GM12878 (cell line): ENCODE measurements around the gene NIPAL4. TPM values are rescaled to one million over a fixed set of nuclear protein-coding genes. Genes with fewer than 3 reads are reported as not detected.

Source experiments
- ATAC-seq: fragments of 200-7000 bp; cut with Tn5 transposase; 3 replicates; pipeline ENCODE4 v1.9.1; 2020; ENCODE audit warnings: mild to moderate bottlenecking, moderate library complexity
- BruUV-seq: library from RNA; stranded (reverse); fragments of 400-500 nt; replicated peaks from 2 replicates; lab custom pipeline; 2021; lab: Mats Ljungman, UMichigan
- CTCF ChIA-PET: fragments of 300-600 bp; sonication (Branson Sonifier 250); formaldehyde crosslinking; extraction: SDS; loops from one replicate; lab custom pipeline; 2021; ENCODE audit warnings: inconsistent platforms; lab: Yijun Ruan, JAX
- POLR2A ChIA-PET: fragments of 350-600 bp; formaldehyde crosslinking; extraction: SDS; loops from one replicate; lab custom pipeline; 2021; ENCODE audit warnings: inconsistent platforms; lab: Charles Lee
- RAD21 ChIA-PET: fragments of 300-600 bp; sonication (Branson Sonifier 250); formaldehyde crosslinking; loops from one replicate; lab custom pipeline; 2023; ENCODE audit warnings: antibody characterized with exemption; ENCODE audit not compliant: unreplicated experiment; lab: Charles Lee
- SMC1A ChIA-PET: fragments of 300-600 bp; sonication (Branson Sonifier 250); formaldehyde crosslinking; loops from one replicate; lab custom pipeline; 2023; ENCODE audit not compliant: unreplicated experiment, uncharacterized antibody; lab: Charles Lee
- DNase-seq: peaks from one replicate; pipeline ENCODE4 v3.0.0-alpha.2; 2011; ENCODE audit warnings: low read depth, low spot score
- FAIRE-seq: peaks from 3 replicates; lab custom pipeline; 2011; peaks lifted over from hg19 to GRCh38; lab: Jason Lieb, UNC
- H2AFZ ChIP-seq: 2 replicates; pipeline ENCODE4 v1.6.0; 2011; ENCODE audit warnings: low read depth, low read length, control low read depth; ENCODE audit not compliant: control insufficient read depth
- H3K27ac ChIP-seq: 2 replicates; pipeline ENCODE4 v1.5.1; 2011; ENCODE audit warnings: control low read depth; ENCODE audit not compliant: control insufficient read depth, insufficient read depth
- H3K27me3 ChIP-seq, 2 experiments: replicated peaks in 1 of 2; 2 replicates each; pipeline versions ENCODE4 v1.6.0 to v1.6.1; 2011; ENCODE audit warnings: low read length in 1 of 2; ENCODE audit not compliant: control insufficient read depth in 2 of 2, insufficient read depth in 2 of 2
- H3K36me3 ChIP-seq, 2 experiments: 2 replicates each; pipeline ENCODE4 v1.5.1; 2011; ENCODE audit warnings: low read length in 1 of 2; ENCODE audit not compliant: control insufficient read depth in 2 of 2, insufficient read depth in 2 of 2
- H3K4me1 ChIP-seq: 2 replicates; pipeline ENCODE4 v1.6.1; 2011; ENCODE audit warnings: mild to moderate bottlenecking, low read length, moderate library complexity, mixed read lengths; ENCODE audit not compliant: control insufficient read depth, insufficient read depth
- H3K4me2 ChIP-seq: 2 replicates; pipeline ENCODE4 v1.6.0; 2011; ENCODE audit warnings: control low read depth; ENCODE audit not compliant: control insufficient read depth, insufficient read depth
- H3K4me3 ChIP-seq: fragments of 200-600 bp; sonication (generic); 2 replicates; pipeline ENCODE4 v1.5.1; 2016
- H3K79me2 ChIP-seq: 2 replicates; pipeline ENCODE4 v1.6.0; 2011; ENCODE audit warnings: low read length; ENCODE audit not compliant: control insufficient read depth, insufficient read depth
- H3K9ac ChIP-seq: 2 replicates; pipeline ENCODE4 v1.8.0; 2011; ENCODE audit warnings: low read length, control low read depth, mixed read lengths; ENCODE audit not compliant: control insufficient read depth, insufficient read depth
- H3K9me3 ChIP-seq: replicated peaks from 3 replicates; pipeline ENCODE4 v1.5.1; 2011; ENCODE audit warnings: mild to moderate bottlenecking, low read length; ENCODE audit not compliant: control insufficient read depth, insufficient read depth
- H4K20me1 ChIP-seq: 2 replicates; pipeline ENCODE4 v1.6.0; 2011; ENCODE audit not compliant: control insufficient read depth, insufficient read depth
- BMI1 ChIP-seq: fragments of 450-650 bp; IDR thresholded peaks from 2 replicates; pipeline ENCODE4 v1.6.1; 2016; ENCODE audit warnings: mild to moderate bottlenecking, moderate library complexity, borderline replicate concordance
- FOXM1 ChIP-seq: IDR thresholded peaks from 2 replicates; pipeline ENCODE4 v1.6.1; 2012; ENCODE audit warnings: low read depth, mild to moderate bottlenecking, inconsistent platforms, low read length, moderate library complexity
- HCFC1 ChIP-seq: fragments of 150-350 bp; IDR thresholded peaks from 2 replicates; pipeline ENCODE4 v1.6.1; 2014; ENCODE audit warnings: low read length
- KLF5 ChIP-seq: fragments of 450-650 bp; IDR thresholded peaks from 2 replicates; pipeline ENCODE4 v1.6.1; 2014; ENCODE audit warnings: mild to moderate bottlenecking; ENCODE audit not compliant: partially characterized antibody
- MTA2 ChIP-seq: fragments of 450-650 bp; IDR thresholded peaks from 2 replicates; pipeline ENCODE4 v1.6.1; 2016; ENCODE audit warnings: low read depth, mild to moderate bottlenecking, moderate library complexity
- NFYA ChIP-seq: IDR thresholded peaks from 2 replicates; pipeline ENCODE4 v1.6.1; 2011; ENCODE audit warnings: low read depth, mild to moderate bottlenecking, low read length, improper control_type of control experiment, borderline replicate concordance
- RUNX3 ChIP-seq: IDR thresholded peaks from 2 replicates; pipeline ENCODE4 v1.6.1; 2012; ENCODE audit warnings: low read length, inconsistent platforms
- SRF ChIP-seq, 2 experiments: IDR thresholded peaks; 2 replicates each; pipeline ENCODE4 v1.6.1; 2011; ENCODE audit warnings: low read depth in 2 of 2, low read length in 2 of 2, mild to moderate bottlenecking in 1 of 2, moderate library complexity in 1 of 2
- TCF12 ChIP-seq: IDR thresholded peaks from 2 replicates; pipeline ENCODE4 v1.6.1; 2011; ENCODE audit warnings: low read depth, mild to moderate bottlenecking, low read length
- TCF3 ChIP-seq: IDR thresholded peaks from 2 replicates; pipeline ENCODE4 v1.6.1; 2012; ENCODE audit warnings: low read depth, mild to moderate bottlenecking, low read length, borderline replicate concordance; ENCODE audit not compliant: insufficient read depth
- TCF7 ChIP-seq: IDR thresholded peaks from 2 replicates; pipeline ENCODE4 v1.6.1; 2014; ENCODE audit warnings: antibody characterized with exemption, borderline replicate concordance
- WRNIP1 ChIP-seq: IDR thresholded peaks from 2 replicates; pipeline ENCODE4 v1.6.1; 2011; ENCODE audit warnings: low read depth, low read length, improper control_type of control experiment, borderline replicate concordance
- ZNF384 ChIP-seq: IDR thresholded peaks from 2 replicates; pipeline ENCODE4 v1.6.1; 2012; ENCODE audit warnings: low read depth, mild to moderate bottlenecking, low read length, improper control_type of control experiment, borderline replicate concordance
- WGBS: methylation state at CpG from one replicate; pipeline ENCODE4 v1.1.6; 2016; ENCODE audit warnings: low lambda C conversion rate; ENCODE audit not compliant: insufficient replicate concordance, insufficient coverage; ENCODE audit errors: missing lambda C conversion rate; 5-methylcytosine and 5-hydroxymethylcytosine counted together
- in situ Hi-C: fragments of 300-500 bp; cut with MboI; formaldehyde crosslinking; loops from 9 replicates; pipeline ENCODE4 v1.14.3; 2018; ENCODE audit warnings: mixed read lengths
- intact Hi-C: fragments of 100-400 bp; cut with micrococcal nuclease; formaldehyde crosslinking; loops from one replicate; pipeline ENCODE4 v1.14.2; 2022; ENCODE audit not compliant: unreplicated experiment
- polyA plus RNA-seq, 11 experiments: library from polyadenylated mRNA; depleted of rRNA in 4 of 11; unstranded in 6 of 11; stranded (reverse) in 5 of 11; fragments of >200 nt; fragmentation: Nextera tagmentation in 4 of 11; fragmentation: Illumina TruSeq in 1 of 11; extraction: Ambion mirVana in 4 of 11; extraction: Trizol in 1 of 11; gene quantifications; 1 replicate in 1 of 11; 2 replicates in 10 of 11; pipeline versions ENCODE4 v1.2.1 to v1.2.3, GENCODE V29; 2011 to 2016; ENCODE audit warnings: inconsistent platforms in 2 of 11, missing spikeins in 2 of 11, low read depth in 1 of 11
- total RNA-seq, 4 experiments: library from RNA; depleted of rRNA in 3 of 4; stranded (reverse); fragments of >200 nt in 3 of 4; fragmentation: Illumina TruSeq in 1 of 4; extraction: Trizol in 1 of 4; gene quantifications; 2 replicates each; pipeline versions ENCODE4 v1.2.1 to v1.2.3, GENCODE V29; 2013 to 2021
- TF ChIP-seq, protein P1 (sequence below): IDR thresholded peaks from 2 replicates; pipeline ENCODE4 v1.6.1; 2011; ENCODE audit warnings: borderline replicate concordance, low read depth, mild to moderate bottlenecking, moderate library complexity, low read length; ENCODE audit not compliant: insufficient read depth, poor library complexity, severe bottlenecking
- TF ChIP-seq, protein P2 (sequence below): fragments of 450-650 bp; conservative IDR thresholded peaks from 2 replicates; pipeline ENCODE4 v1.6.1; 2017; ENCODE audit warnings: mild to moderate bottlenecking, moderate library complexity
- TF ChIP-seq, protein P3 (sequence below): IDR thresholded peaks from 2 replicates; pipeline ENCODE4 v1.6.1; 2011; ENCODE audit warnings: mild to moderate bottlenecking, low read depth, low read length, moderate library complexity; ENCODE audit not compliant: insufficient replicate concordance

The NIPAL4 gene
- total and polyA plus RNA-seq, 10 of the 15 experiments (the other 5 are each of a cell fraction or from before 2014, with no cell fraction given) = 0.11 to 15.5 (median 5.9) TPM

DNA sequence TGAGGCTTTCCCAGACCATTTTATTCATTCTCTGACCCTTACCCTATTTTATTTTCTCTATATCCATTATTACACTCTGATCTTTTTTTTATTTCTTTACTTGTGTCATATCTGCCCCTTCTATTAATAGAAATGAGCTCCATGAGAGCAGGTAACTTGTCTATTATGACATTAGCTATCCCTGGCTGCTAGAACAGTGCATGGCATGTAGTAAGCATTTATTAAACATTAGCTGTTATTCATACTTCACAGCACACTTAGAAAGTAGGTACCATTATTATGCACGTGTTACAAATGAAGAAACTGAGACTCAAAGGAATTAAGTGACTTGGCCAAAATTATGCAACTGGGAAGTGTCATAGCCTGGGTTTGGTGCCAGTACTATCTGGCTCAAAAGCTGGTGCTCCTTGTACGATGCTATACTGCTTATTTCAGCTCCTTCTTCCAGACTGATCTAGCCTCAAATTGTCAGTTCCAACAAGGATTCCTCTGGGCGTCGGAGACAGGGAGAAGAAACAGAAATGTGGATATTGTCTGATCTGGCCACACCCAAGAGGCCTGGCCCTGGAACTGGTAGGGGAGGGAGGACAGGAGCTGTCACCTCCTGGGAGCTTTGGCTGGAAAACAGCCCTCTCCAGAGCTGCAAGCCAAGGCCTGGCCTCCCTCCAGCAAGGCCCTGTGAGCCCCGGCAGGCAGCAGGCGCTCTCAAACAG lies 10.8 kb upstream of the NIPAL4 start:
- no peak overlapping the region for H3K9ac ChIP-seq
- TF ChIP-seq NFYA = no peak
- TF ChIP-seq, protein P1, sequence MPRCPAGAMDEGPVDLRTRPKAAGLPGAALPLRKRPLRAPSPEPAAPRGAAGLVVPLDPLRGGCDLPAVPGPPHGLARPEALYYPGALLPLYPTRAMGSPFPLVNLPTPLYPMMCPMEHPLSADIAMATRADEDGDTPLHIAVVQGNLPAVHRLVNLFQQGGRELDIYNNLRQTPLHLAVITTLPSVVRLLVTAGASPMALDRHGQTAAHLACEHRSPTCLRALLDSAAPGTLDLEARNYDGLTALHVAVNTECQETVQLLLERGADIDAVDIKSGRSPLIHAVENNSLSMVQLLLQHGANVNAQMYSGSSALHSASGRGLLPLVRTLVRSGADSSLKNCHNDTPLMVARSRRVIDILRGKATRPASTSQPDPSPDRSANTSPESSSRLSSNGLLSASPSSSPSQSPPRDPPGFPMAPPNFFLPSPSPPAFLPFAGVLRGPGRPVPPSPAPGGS = no peak
- TF ChIP-seq TCF12 = no peak
- TF ChIP-seq ZNF384 = no peak
- no peak for TF ChIP-seq HCFC1
- no peak for TF ChIP-seq RUNX3
- TF ChIP-seq WRNIP1 = no peak
- TF ChIP-seq FOXM1 = no peak
- TF ChIP-seq, protein P2, sequence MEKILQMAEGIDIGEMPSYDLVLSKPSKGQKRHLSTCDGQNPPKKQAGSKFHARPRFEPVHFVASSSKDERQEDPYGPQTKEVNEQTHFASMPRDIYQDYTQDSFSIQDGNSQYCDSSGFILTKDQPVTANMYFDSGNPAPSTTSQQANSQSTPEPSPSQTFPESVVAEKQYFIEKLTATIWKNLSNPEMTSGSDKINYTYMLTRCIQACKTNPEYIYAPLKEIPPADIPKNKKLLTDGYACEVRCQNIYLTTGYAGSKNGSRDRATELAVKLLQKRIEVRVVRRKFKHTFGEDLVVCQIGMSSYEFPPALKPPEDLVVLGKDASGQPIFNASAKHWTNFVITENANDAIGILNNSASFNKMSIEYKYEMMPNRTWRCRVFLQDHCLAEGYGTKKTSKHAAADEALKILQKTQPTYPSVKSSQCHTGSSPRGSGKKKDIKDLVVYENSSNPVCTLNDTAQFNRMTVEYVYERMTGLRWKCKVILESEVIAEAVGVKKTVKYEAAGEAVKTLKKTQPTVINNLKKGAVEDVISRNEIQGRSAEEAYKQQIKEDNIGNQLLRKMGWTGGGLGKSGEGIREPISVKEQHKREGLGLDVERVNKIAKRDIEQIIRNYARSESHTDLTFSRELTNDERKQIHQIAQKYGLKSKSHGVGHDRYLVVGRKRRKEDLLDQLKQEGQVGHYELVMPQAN = no peak
- TF ChIP-seq BMI1 = no peak
- TF ChIP-seq, protein P3, sequence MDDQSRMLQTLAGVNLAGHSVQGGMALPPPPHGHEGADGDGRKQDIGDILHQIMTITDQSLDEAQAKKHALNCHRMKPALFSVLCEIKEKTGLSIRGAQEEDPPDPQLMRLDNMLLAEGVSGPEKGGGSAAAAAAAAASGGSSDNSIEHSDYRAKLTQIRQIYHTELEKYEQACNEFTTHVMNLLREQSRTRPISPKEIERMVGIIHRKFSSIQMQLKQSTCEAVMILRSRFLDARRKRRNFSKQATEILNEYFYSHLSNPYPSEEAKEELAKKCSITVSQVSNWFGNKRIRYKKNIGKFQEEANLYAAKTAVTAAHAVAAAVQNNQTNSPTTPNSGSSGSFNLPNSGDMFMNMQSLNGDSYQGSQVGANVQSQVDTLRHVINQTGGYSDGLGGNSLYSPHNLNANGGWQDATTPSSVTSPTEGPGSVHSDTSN = no peak
- no peak for TF ChIP-seq MTA2
- no peak for TF ChIP-seq TCF7
- no peak for TF ChIP-seq KLF5
- TF ChIP-seq SRF (IDR thresholded peaks at IDR 0.05; ENCODE audit: low read depth in 2 of 2, low read length in 2 of 2) = no peak
- no peak for TF ChIP-seq TCF3

More for the DNA sequence above, 10.8 kb upstream of the NIPAL4 start:
- intact Hi-C loops = no loop called here
- ChIA-PET SMC1A (interaction anchor here (0.9 to 1.5 kb wide), 3 partner anchors 23 to 211 kb away, joined by 3 to 5 read pairs (median 4); no protein-coding TSS in a partner anchor), POLR2A (interaction anchor here (0.5 to 1.4 kb wide), 2 partner anchors 9 to 17 kb away, joined by 3 read pairs; no protein-coding TSS in a partner anchor), RAD21 (interaction anchor here (1.1 to 1.6 kb wide), 2 partner anchors 15 to 17 kb away, joined by 5 to 6 read pairs; no protein-coding TSS in a partner anchor), CTCF (interaction anchor here (0.9 to 4.4 kb wide), 9 partner anchors 13 to 626 kb away, joined by 3 to 27 read pairs (median 3); no protein-coding TSS in a partner anchor)
- no peaks in the 10 kb centered on the region for H3K9me3 ChIP-seq
- WGBS = 38% methylated on average over 6 of the region's 6 CpGs
- no peak for DNase-seq
- in situ Hi-C loops = no loop called here
- no TSS peak for BruUV-seq
- no peak overlapping the region for H3K4me3 ChIP-seq
- no peaks in the 10 kb centered on the region for H3K27me3 ChIP-seq
- no peak overlapping the region for H3K27ac ChIP-seq
- H4K20me1 ChIP-seq = no peaks in the 10 kb centered on the region
- no peak for FAIRE-seq
- no peaks in the 10 kb centered on the region for H3K79me2 ChIP-seq
- ATAC-seq = no peak; the same call in 2 of the 3 replicates
- H3K36me3 ChIP-seq = no peaks in the 10 kb centered on the region
- H2AFZ ChIP-seq = no peak overlapping the region
- no peak overlapping the region for H3K4me2 ChIP-seq
- H3K4me1 ChIP-seq = no peaks in the 10 kb centered on the region
